ENCODE measurements around the gene NEK11. TPM values are rescaled to one million over a fixed set of nuclear protein-coding genes. Genes with fewer than 3 reads are reported as not detected.

The NEK11 gene
- total RNA-seq, 1 donor from 2014 or later: 13.8 TPM

GRCh38 chr3:131193641-131194238, 167.1 kb downstream of the NEK11 start:
- H3K9me3 Mint-ChIP-seq: no peaks in the 10 kb centered on the region
- peak; percentile 52 for TF ChIP-seq CTCF (conservative IDR thresholded peaks at IDR 0.05)
- H3K36me3 Mint-ChIP-seq: no peaks in the 10 kb centered on the region
- no peak overlapping the region for H3K4me3 Mint-ChIP-seq
- no peak overlapping the region for H3K27ac Mint-ChIP-seq
- DNase-seq (ENCODE audit: extremely low spot score, unreplicated experiment): no peak
- no peaks in the 10 kb centered on the region for H3K27me3 Mint-ChIP-seq
- no peaks in the 10 kb centered on the region for H3K4me1 Mint-ChIP-seq (ENCODE audit: unreplicated experiment)

- H3K27ac Mint-ChIP-seq: no peak overlapping the region
- no peaks in the 10 kb centered on the region for H3K27me3 Mint-ChIP-seq
- no peak for TF ChIP-seq CTCF (conservative IDR thresholded peaks at IDR 0.05)
- no peak overlapping the region for H3K4me3 Mint-ChIP-seq
- no peaks in the 10 kb centered on the region for H3K9me3 Mint-ChIP-seq
- no peak for DNase-seq (ENCODE audit: extremely low spot score, unreplicated experiment)
- H3K36me3 Mint-ChIP-seq: no peaks in the 10 kb centered on the region
- no peaks in the 10 kb centered on the region for H3K4me1 Mint-ChIP-seq (ENCODE audit: unreplicated experiment)
These were observed 168.1 kb downstream of the NEK11 start for GRCh38 chr3:131194816-131195215.

- no peak for DNase-seq (ENCODE audit: extremely low spot score, unreplicated experiment)
- Mint-ChIP-seq H3K9me3 (peaks cover 5% of the 10 kb centered on the region), H3K27me3 (no peaks in the 10 kb centered on the region), H3K36me3 (no peaks in the 10 kb centered on the region), H3K4me1 (ENCODE audit: unreplicated experiment) (no peaks in the 10 kb centered on the region), H3K4me3 (no peak overlapping the region), H3K27ac (no peak overlapping the region)
- TF ChIP-seq CTCF (conservative IDR thresholded peaks at IDR 0.05): no peak
These were observed 174.0 kb downstream of the NEK11 start for GRCh38 chr3:131200636-131201199.

GRCh38 chr3:131216330-131216729, 189.7 kb downstream of the NEK11 start:
- no peak overlapping the region for H3K4me3 Mint-ChIP-seq

GRCh38 chr3:131216801-131217200, 190.1 kb downstream of the NEK11 start:
- DNase-seq (ENCODE audit: extremely low spot score, unreplicated experiment): no peak
- no peak for TF ChIP-seq CTCF (conservative IDR thresholded peaks at IDR 0.05)

More at GRCh38 chr3:131216330-131216729, 189.7 kb downstream of the NEK11 start:
- Mint-ChIP-seq H3K27ac (no peak overlapping the region), H3K27me3 (no peaks in the 10 kb centered on the region), H3K9me3 (no peaks in the 10 kb centered on the region), H3K4me1 (ENCODE audit: unreplicated experiment) (no peaks in the 10 kb centered on the region), H3K36me3 (no peaks in the 10 kb centered on the region)
- TF ChIP-seq CTCF (conservative IDR thresholded peaks at IDR 0.05): no peak
- DNase-seq (ENCODE audit: extremely low spot score, unreplicated experiment): no peak

More at GRCh38 chr3:131216801-131217200, 190.1 kb downstream of the NEK11 start:
- Mint-ChIP-seq H3K4me3 (no peak overlapping the region), H3K27ac (no peak overlapping the region), H3K9me3 (no peaks in the 10 kb centered on the region), H3K36me3 (no peaks in the 10 kb centered on the region), H3K27me3 (no peaks in the 10 kb centered on the region), H3K4me1 (ENCODE audit: unreplicated experiment) (no peaks in the 10 kb centered on the region)
